Muscle of leg (tissue), 11 donors: ENCODE measurements around the gene DOCK2. TPM values are rescaled to one million over a fixed set of nuclear protein-coding genes. Genes with fewer than 3 reads are reported as not detected.

Experiments
- DNase-seq: peaks from one replicate; pipeline ENCODE4 v3.0.0; 2013
- H3K27ac ChIP-seq: one replicate; pipeline ENCODE4 v1.5.1; 2013; ENCODE audit warnings: mild to moderate bottlenecking, low read length, control low read depth
- H3K27me3 ChIP-seq: one replicate; pipeline ENCODE4 v1.6.1; 2013; ENCODE audit warnings: low read length; ENCODE audit not compliant: control insufficient read depth, insufficient read depth
- H3K36me3 ChIP-seq: one replicate; pipeline ENCODE4 v1.6.1; 2013; ENCODE audit warnings: low read length; ENCODE audit not compliant: control insufficient read depth, insufficient read depth
- H3K4me1 ChIP-seq: one replicate; pipeline ENCODE4 v1.6.1; 2013; ENCODE audit warnings: low read length; ENCODE audit not compliant: control insufficient read depth, insufficient read depth
- H3K4me3 ChIP-seq: one replicate; pipeline ENCODE4 v1.5.1; 2013; ENCODE audit warnings: low read length, control low read depth
- H3K9me3 ChIP-seq: replicated peaks from 2 replicates; pipeline ENCODE4 v1.6.1; 2013; ENCODE audit warnings: low read depth, low read length; ENCODE audit not compliant: control insufficient read depth
- WGBS: methylation state at CpG from one replicate; pipeline ENCODE4 v1.1.5; 2013; ENCODE audit warnings: missing lambda C conversion rate; ENCODE audit not compliant: insufficient coverage; 5-methylcytosine and 5-hydroxymethylcytosine counted together
- polyA plus RNA-seq, 8 donors: library from polyadenylated mRNA; unstranded; fragments of 120-200 nt; gene quantifications; one replicate each; pipeline versions ENCODE4 v1.2.1 to v1.2.3, GENCODE V29; 2013; ENCODE audit warnings: inconsistent platforms in 1 of 8, low replicate concordance in 1 of 8; ENCODE audit not compliant: insufficient read length in 8 of 8, insufficient read depth in 1 of 8
- total RNA-seq: library from RNA; stranded (reverse); fragments of 120-200 nt; gene quantifications from one replicate; pipeline ENCODE4 v1.2.4, GENCODE V29; 2013

Gene DOCK2
- total and polyA plus RNA-seq, 9 donors, result 3.4 to 4.5 (median 3.8) TPM

GRCh38 chr5:169978714-169979113 lies 341.6 kb downstream of the DOCK2 start:
- no peak for DNase-seq
- H3K9me3 ChIP-seq, result no peaks in the 10 kb centered on the region
- H3K36me3 ChIP-seq, result no peaks in the 10 kb centered on the region
- H3K4me3 ChIP-seq, result no peak overlapping the region
- peaks cover 7% of the 10 kb centered on the region for H3K27me3 ChIP-seq
- no peak overlapping the region for H3K27ac ChIP-seq
- 42% methylated on average over 4 of the region's 7 CpGs for WGBS
- H3K4me1 ChIP-seq, result peaks cover 3% of the 10 kb centered on the region

- Histone ChIP-seq H3K4me1 (peaks cover 3% of the 10 kb centered on the region), H3K36me3 (no peaks in the 10 kb centered on the region), H3K27me3 (peaks cover 7% of the 10 kb centered on the region), H3K9me3 (no peaks in the 10 kb centered on the region), H3K4me3 (peak overlapping the region; percentile 3), H3K27ac (no peak overlapping the region)
- WGBS, result 0% methylated on average over 2 of the region's 3 CpGs
- no peak for DNase-seq
Observed at GRCh38 chr5:169979871-169980270, 342.8 kb downstream of the DOCK2 start.

- Histone ChIP-seq H3K27me3 (peaks cover 7% of the 10 kb centered on the region), H3K27ac (no peak within 1 kb of the TSS)
Observed at GRCh38 chr5:169980418-169981053, 343.5 kb downstream of the DOCK2 start, which contains the start of gene INSYN2B. Gene INSYN2B (minus strand): TSS chr5:169980495. CDS start chr5:169883898, 96,597 bp downstream.

GRCh38 chr5:169988206-169988605 lies 351.1 kb downstream of the DOCK2 start:
- no peaks in the 10 kb centered on the region for H3K27me3 ChIP-seq
- H3K27ac ChIP-seq, result no peak overlapping the region
- no peak overlapping the region for H3K4me3 ChIP-seq
- no peaks in the 10 kb centered on the region for H3K4me1 ChIP-seq
- H3K36me3 ChIP-seq, result no peaks in the 10 kb centered on the region
- no peak for DNase-seq
- whole genome bisulfite sequencing, result no CpG with 5 or more reads among the region's 4 CpGs
- no peaks in the 10 kb centered on the region for H3K9me3 ChIP-seq

More at GRCh38 chr5:169980418-169981053, 343.5 kb downstream of the DOCK2 start, which contains the start of gene INSYN2B:
- WGBS, result 50% methylated on average over 2 of the region's 11 CpGs
- Histone ChIP-seq H3K36me3 (no peaks in the 10 kb centered on the region), H3K9me3 (no peaks in the 10 kb centered on the region), H3K4me1 (peaks cover 3% of the 10 kb centered on the region), H3K4me3 (peak within 1 kb of the TSS; percentile 3)
- DNase-seq, result peak; percentile 89

GRCh38 chr5:169988947-169989346 lies 351.9 kb downstream of the DOCK2 start:
- Histone ChIP-seq H3K27ac (no peak overlapping the region), H3K27me3 (no peaks in the 10 kb centered on the region), H3K4me3 (no peak overlapping the region), H3K9me3 (no peaks in the 10 kb centered on the region), H3K4me1 (no peaks in the 10 kb centered on the region), H3K36me3 (no peaks in the 10 kb centered on the region)
- peak; percentile 8 for DNase-seq
- no CpG with 5 or more reads among the region's 1 CpG for WGBS

GRCh38 chr5:169989365-169989764 lies 352.3 kb downstream of the DOCK2 start:
- Histone ChIP-seq H3K27me3 (no peaks in the 10 kb centered on the region), H3K4me1 (no peaks in the 10 kb centered on the region), H3K4me3 (no peak overlapping the region), H3K9me3 (no peaks in the 10 kb centered on the region), H3K36me3 (no peaks in the 10 kb centered on the region), H3K27ac (no peak overlapping the region)
- 50% methylated on average over 1 of the region's 1 CpG for WGBS
- DNase-seq, result peak; percentile 24

- 62% methylated on average over 6 of the region's 8 CpGs for WGBS
- H3K9me3 ChIP-seq, result no peaks in the 10 kb centered on the region
- no peaks in the 10 kb centered on the region for H3K27me3 ChIP-seq
- no peak overlapping the region for H3K4me3 ChIP-seq
- H3K27ac ChIP-seq, result no peak overlapping the region
- no peaks in the 10 kb centered on the region for H3K4me1 ChIP-seq
- H3K36me3 ChIP-seq, result no peaks in the 10 kb centered on the region
- no peak for DNase-seq
Observed at GRCh38 chr5:169991115-169991869, 354.2 kb downstream of the DOCK2 start.

- Histone ChIP-seq H3K9me3 (no peaks in the 10 kb centered on the region), H3K27ac (no peak overlapping the region), H3K27me3 (no peaks in the 10 kb centered on the region), H3K4me3 (no peak overlapping the region), H3K36me3 (no peaks in the 10 kb centered on the region), H3K4me1 (no peaks in the 10 kb centered on the region)
- DNase-seq, result no peak
- no CpG with 5 or more reads among the region's 2 CpGs for WGBS
Observed at GRCh38 chr5:169992789-169993484, 355.9 kb downstream of the DOCK2 start.

GRCh38 chr5:169993485-169993790 lies 356.4 kb downstream of the DOCK2 start:
- WGBS, result 0% methylated on average over 2 of the region's 2 CpGs
- Histone ChIP-seq H3K27ac (no peak overlapping the region), H3K27me3 (no peaks in the 10 kb centered on the region), H3K4me1 (no peaks in the 10 kb centered on the region), H3K4me3 (no peak overlapping the region), H3K36me3 (no peaks in the 10 kb centered on the region), H3K9me3 (no peaks in the 10 kb centered on the region)
- DNase-seq, result peak; percentile 63

GRCh38 chr5:169997798-169998197 lies 360.7 kb downstream of the DOCK2 start:
- 93% methylated on average over 3 of the region's 3 CpGs for WGBS
- Histone ChIP-seq H3K4me1 (no peaks in the 10 kb centered on the region), H3K36me3 (no peaks in the 10 kb centered on the region), H3K27me3 (no peaks in the 10 kb centered on the region), H3K27ac (no peak overlapping the region), H3K4me3 (no peak overlapping the region), H3K9me3 (no peaks in the 10 kb centered on the region)
- DNase-seq, result no peak
